Heart left ventricle (tissue), 16 donors: Measurements from ENCODE around the gene CCNQ. TPM values are rescaled to one million over a fixed set of nuclear protein-coding genes. Genes with fewer than 3 reads are reported as not detected.

Experiments
- ATAC-seq, 4 donors: fragments of 200-7000 bp; cut with Tn5 transposase; one replicate each; pipeline ENCODE4 v1.9.1; 2020 to 2022; ENCODE audit warnings: moderate library complexity in 4 of 4, mild to moderate bottlenecking in 3 of 4, moderate number of reproducible peaks in 1 of 4
- DNase-seq, 5 donors: peaks; one replicate each; pipeline ENCODE4 v3.0.0-alpha.2; 2020
- H3K27ac ChIP-seq, 12 donors: fragments of 200-600 bp; sonication (generic) in 4 of 12; one replicate each; pipeline versions ENCODE4 v1.5.0 to v1.8.0; 2016 to 2022; ENCODE audit warnings: mild to moderate bottlenecking in 2 of 12
- H3K27me3 ChIP-seq, 9 donors: fragments of 200-600 bp; sonication (generic) in 2 of 9; one replicate each; pipeline versions ENCODE4 v1.5.1 to v1.8.0; 2016 to 2022; ENCODE audit warnings: mild to moderate bottlenecking in 3 of 9
- H3K36me3 ChIP-seq, 9 donors: fragments of 200-600 bp; sonication (generic) in 2 of 9; one replicate each; pipeline versions ENCODE4 v1.5.0 to v1.8.0; 2018 to 2022; ENCODE audit warnings: mild to moderate bottlenecking in 2 of 9
- H3K4me1 ChIP-seq, 12 donors: fragments of 200-600 bp; sonication (generic) in 4 of 12; one replicate each; pipeline versions ENCODE4 v1.5.0 to v1.8.0; 2016 to 2022; ENCODE audit warnings: mild to moderate bottlenecking in 3 of 12
- H3K4me3 ChIP-seq, 12 donors: fragments of 200-600 bp; sonication (generic) in 4 of 12; one replicate each; pipeline versions ENCODE4 v1.5.0 to v1.8.0; 2017 to 2022; ENCODE audit warnings: mild to moderate bottlenecking in 9 of 12, moderate library complexity in 4 of 12
- H3K9me3 ChIP-seq, 12 donors: fragments of 200-600 bp; sonication (generic) in 4 of 12; one replicate each; pipeline versions ENCODE4 v1.5.0 to v1.8.0; 2016 to 2022; ENCODE audit warnings: mild to moderate bottlenecking in 1 of 12
- CTCF ChIP-seq, 12 donors: fragments of 200-600 bp; sonication (generic) in 4 of 12; IDR thresholded peaks; one replicate each; pipeline versions ENCODE4 v1.5.0 to v1.8.0; 2018 to 2022; ENCODE audit warnings: antibody characterized with exemption in 12 of 12, mild to moderate bottlenecking in 5 of 12
- POLR2A ChIP-seq, 2 donors: fragments of 450-650 bp; IDR thresholded peaks; one replicate each; pipeline ENCODE4 v1.6.1; 2017; ENCODE audit warnings: antibody characterized with exemption in 2 of 2, mild to moderate bottlenecking in 2 of 2, moderate library complexity in 2 of 2
- WGBS, 4 donors: extraction: QIAGEN DNeasy Blood & Tissue Kit in 2 of 4; methylation state at CpG; one replicate each; pipeline versions ENCODE4 v1.1.5 to v1.1.7; 2013 to 2018; 5-methylcytosine and 5-hydroxymethylcytosine counted together
- intact Hi-C, 10 donors: fragments of 100-400 bp; cut with DNase I; formaldehyde crosslinking; loops; one replicate each; pipeline versions ENCODE4 v1.11.1 to v1.14.2; 2022
- polyA plus RNA-seq, 2 donors: library from polyadenylated mRNA; stranded (reverse); fragments of 200-250 nt; gene quantifications; one replicate each; pipeline ENCODE4 v1.2.3, GENCODE V29; 2013
- total RNA-seq, 9 donors: library from RNA; depleted of rRNA in 2 of 9; stranded (reverse); fragments of >200 nt in 2 of 9; fragmentation: NEBNext Ultra II Directional in 3 of 9; extraction: Animal tissue kit (Norgen Biotek cat#: 25700) in 3 of 9; gene quantifications; one replicate each; pipeline versions ENCODE4 v1.1.0 to v1.2.4, GENCODE V29; 2016 to 2023
- donor health status: ischemic (EF 13 %, LVEDD 7.1; RV severe dilation, severe dysfunction).
- donor health status: healthy with polysubstance abuse.
- donor health status: DM: no; HTN: yes; CAD: no.
- donor health status: DM: no; HTN: no; CAD: no.
- donor health status: ischemic (EF 25% LVEDD 6.9; RV normal size, moderate dysfunction).
- donor health status: ischemic (EF 25% LVEDD 5.7; RV mildly dilated, moderate dysfunction).
- donor health status: healthy.
- donor health status: DM: yes; HTN: yes; CAD: no.
- donor health status: ischemic (EF 35%, LVEDD 5.7; RV mildly dilated, moderate dysfunction).
- donor health status: nonischemic (EF 11% LVEDD 7.7; RV severe dilation, severe dysfunction).
- donor health status: DM: yes; HTN: yes; CAD: no.
- donor health status: PGD.
- donor health status: ischemic (EF 29% LVEDD 5.4; RV normal size, mild dysfunction).
- donor health status: nonischemic (EF 23%, LVEDD 6.1; RV moderate dilation, normal function).

The CCNQ gene
- total and polyA plus RNA-seq, 11 donors: 16.2 to 126 (median 46.5) TPM

- Histone ChIP-seq H3K27ac (no peak overlapping the region), H3K4me3 (no peak overlapping the region), H3K36me3 (no peaks in the 10 kb centered on the region), H3K27me3 (peaks cover 0 to 12% (median 0%) of the 10 kb centered on the region in 9 donors), H3K4me1 (no peaks in the 10 kb centered on the region), H3K9me3 (peaks cover 0 to 15% (median 0%) of the 10 kb centered on the region in 12 donors)
- DNase-seq: peak in 1 of 5 donors; percentile 15
- TF ChIP-seq CTCF (IDR thresholded peaks at IDR 0.05) (no peak), POLR2A (IDR thresholded peaks at IDR 0.05) (no peak)
- intact Hi-C loops: loop anchor here in 1 of 10 donors (10.0 kb wide), 1 partner anchor 366 kb away; no protein-coding TSS in a partner anchor
- WGBS, 4 donors: 85 to 96% (median 91%) methylated on average over 8 to 12 of the region's 12 CpGs
- ATAC-seq: no peak
Observed at GRCh38 chrX:153628665-153629064, 29.7 kb upstream of the CCNQ start.

- Histone ChIP-seq H3K9me3 (peaks cover 0 to 15% (median 0%) of the 10 kb centered on the region in 12 donors), H3K4me3 (no peak overlapping the region), H3K27ac (no peak overlapping the region), H3K27me3 (peaks cover 0 to 15% (median 0%) of the 10 kb centered on the region in 9 donors), H3K36me3 (no peaks in the 10 kb centered on the region), H3K4me1 (no peaks in the 10 kb centered on the region)
- no peak for DNase-seq
- no peak for ATAC-seq
- WGBS, 4 donors: 93 to 98% (median 95%) methylated on average over 8 of the region's 8 CpGs
- TF ChIP-seq CTCF (IDR thresholded peaks at IDR 0.05) (no peak), POLR2A (IDR thresholded peaks at IDR 0.05) (no peak)
- intact Hi-C loops: loop anchor here in 1 of 10 donors (10.0 kb wide), 1 partner anchor 367 kb away; no protein-coding TSS in a partner anchor
Observed at GRCh38 chrX:153628129-153628528, 29.2 kb upstream of the CCNQ start.

GRCh38 chrX:153627675-153628111 is 28.8 kb upstream of the CCNQ start:
- Histone ChIP-seq H3K27me3 (peaks cover 0 to 13% (median 0%) of the 10 kb centered on the region in 9 donors), H3K27ac (no peak overlapping the region), H3K4me1 (no peaks in the 10 kb centered on the region), H3K9me3 (peaks cover 0 to 15% (median 0%) of the 10 kb centered on the region in 12 donors), H3K4me3 (no peak overlapping the region), H3K36me3 (no peaks in the 10 kb centered on the region)
- peak in 1 of 5 donors; percentile 11 for DNase-seq
- intact Hi-C loops: loop anchor here in 1 of 10 donors (10.0 kb wide), 1 partner anchor 367 kb away; no protein-coding TSS in a partner anchor
- WGBS, 4 donors: 57 to 73% (median 67%) methylated on average over 12 to 15 of the region's 15 CpGs
- TF ChIP-seq CTCF (IDR thresholded peaks at IDR 0.05) (no peak), POLR2A (IDR thresholded peaks at IDR 0.05) (no peak)
- ATAC-seq: no peak

GRCh38 chrX:153626863-153627674 is 28.1 kb upstream of the CCNQ start:
- H3K27me3 ChIP-seq: peaks cover 0 to 15% (median 0%) of the 10 kb centered on the region in 9 donors
- H3K4me1 ChIP-seq: no peaks in the 10 kb centered on the region
- H3K4me3 ChIP-seq: no peak overlapping the region
- DNase-seq: peak in 1 of 5 donors; percentile 19
- H3K36me3 ChIP-seq: no peaks in the 10 kb centered on the region
- no peak for ATAC-seq
- no peak overlapping the region for H3K27ac ChIP-seq
- intact Hi-C loops: loop anchor here in 1 of 10 donors (10.0 kb wide), 1 partner anchor 368 kb away; no protein-coding TSS in a partner anchor
- peaks cover 0 to 15% (median 0%) of the 10 kb centered on the region in 12 donors for H3K9me3 ChIP-seq
- TF ChIP-seq CTCF (IDR thresholded peaks at IDR 0.05): no peak
- no peak for TF ChIP-seq POLR2A (IDR thresholded peaks at IDR 0.05)
- WGBS, 4 donors: 62 to 82% (median 79%) methylated on average over 23 to 35 of the region's 35 CpGs
